Fibroblast of skin of scalp (primary cell): ENCODE results near the gene YIPF1. TPM values are rescaled to one million over a fixed set of nuclear protein-coding genes. Genes with fewer than 3 reads are reported as not detected.

Experiments used
- DNase-seq: peaks from one replicate; pipeline ENCODE4 v3.0.0-alpha.2; 2013
- polyA plus RNA-seq, 2 experiments: library from polyadenylated mRNA; unstranded; fragments of 120-200 nt; gene quantifications; one replicate each; pipeline ENCODE4 v1.2.1, GENCODE V29; 2013; ENCODE audit not compliant: insufficient read length in 2 of 2

Gene YIPF1
- 21.0 TPM for polyA plus RNA-seq (2013, experiment 1 of 2; ENCODE audit: insufficient read length)
- 23.2 TPM for polyA plus RNA-seq (2013, experiment 2 of 2; ENCODE audit: insufficient read length)

DNA sequence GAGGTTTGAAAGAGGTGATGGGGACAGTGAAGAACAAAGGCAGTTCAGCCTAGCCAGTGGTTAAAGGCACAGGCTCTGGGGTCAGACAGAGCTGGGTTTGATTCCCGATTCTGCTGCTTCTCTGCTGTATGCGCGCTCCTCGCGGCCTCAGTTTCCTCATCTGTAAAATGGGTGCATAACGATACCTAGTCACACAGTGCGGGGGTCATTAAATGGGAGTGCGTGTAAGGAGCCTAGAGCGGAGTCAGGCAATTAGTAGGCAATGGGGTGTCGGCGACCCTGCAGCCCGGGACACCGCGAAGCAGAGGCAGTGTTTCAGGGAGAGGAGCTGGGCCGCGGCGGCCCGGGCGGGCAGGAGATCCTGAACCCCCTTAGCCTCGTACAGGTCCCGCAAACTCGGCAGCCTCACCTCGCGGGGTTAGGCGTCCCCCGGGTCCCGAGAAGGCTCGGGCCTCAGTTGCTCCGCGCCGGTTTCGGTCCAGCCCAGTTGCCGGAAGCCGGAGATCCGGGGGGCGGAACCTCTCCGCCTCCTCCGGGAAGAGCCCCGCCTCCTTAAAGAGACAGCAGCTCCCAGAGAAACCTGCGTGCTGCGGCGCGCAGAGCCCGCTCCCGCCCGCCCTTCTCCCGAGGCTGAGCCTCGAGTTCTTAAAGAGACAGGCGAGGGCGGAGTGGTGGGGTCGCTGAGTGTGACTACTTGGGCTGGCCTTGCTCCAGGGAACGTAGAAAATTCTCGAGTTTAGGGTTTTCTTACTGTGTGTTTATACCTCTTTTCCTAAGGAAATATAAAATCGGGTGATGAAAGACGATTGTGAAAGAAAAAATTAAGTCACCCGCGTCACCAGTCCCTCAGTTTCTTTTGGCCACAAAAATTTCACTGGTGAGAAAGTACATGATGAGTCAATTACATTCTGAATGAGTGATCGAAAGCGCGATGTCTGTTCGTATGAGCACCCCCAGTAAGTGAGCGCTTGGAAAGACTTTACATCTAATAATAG lies at the start of gene YIPF1:
Gene YIPF1 (minus strand): TSS at position 494 of the 995 bp plus-strand sequence. CDS start 860 bp downstream, outside the sequence.
- DNase-seq, result peak; percentile 88

DNA sequence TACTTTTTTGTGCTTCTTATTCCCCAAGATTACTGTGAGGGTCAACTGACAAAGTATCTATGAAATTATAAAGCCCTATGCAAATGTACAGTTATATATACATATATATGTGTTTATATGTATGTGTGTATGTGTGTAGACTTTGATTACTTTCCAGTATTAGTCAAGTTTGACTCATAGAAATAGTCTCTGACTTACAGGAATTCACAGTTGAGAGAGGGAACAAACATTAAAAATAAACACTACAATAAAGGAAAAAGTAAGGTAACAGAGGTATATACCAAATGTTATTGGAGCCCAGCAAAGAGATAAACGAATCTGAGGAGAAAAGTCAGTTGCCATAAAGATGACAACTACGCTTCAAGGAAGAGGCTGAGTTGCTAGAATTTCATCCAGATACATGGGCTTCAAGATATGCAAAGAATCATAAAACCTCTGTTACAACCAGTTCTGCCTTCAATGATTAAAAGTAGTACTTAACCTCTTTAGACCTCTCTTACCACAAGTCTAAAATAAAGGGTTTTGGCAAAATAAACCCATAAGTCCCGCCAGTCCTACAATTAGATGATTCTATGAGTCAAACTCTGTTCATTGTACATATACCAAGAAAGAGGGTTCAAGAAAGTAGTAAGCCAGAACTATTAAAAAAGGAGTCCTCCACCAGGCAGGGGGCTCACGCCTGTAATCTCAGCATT lies 48.7 kb upstream of the YIPF1 start:
- no peak for DNase-seq

DNA sequence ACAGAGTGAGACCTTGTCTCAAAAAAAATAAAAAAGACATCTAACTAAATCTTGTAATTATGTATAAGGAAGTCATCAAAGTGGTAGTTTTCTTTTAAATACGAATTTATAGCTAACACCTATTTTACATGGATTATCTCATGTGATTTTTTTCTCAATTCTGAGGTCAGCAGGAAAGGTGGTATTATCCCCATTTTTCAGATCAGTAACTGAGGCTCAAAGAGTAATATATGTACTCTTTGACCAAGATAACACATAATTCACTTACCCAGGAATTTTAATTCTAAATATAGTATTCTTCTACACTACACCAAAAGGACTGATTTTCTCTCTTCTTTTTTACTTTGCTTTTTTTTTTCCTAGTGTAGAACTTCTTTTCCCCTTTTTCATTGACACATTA lies 46.8 kb upstream of the YIPF1 start:
- no peak for DNase-seq

DNA sequence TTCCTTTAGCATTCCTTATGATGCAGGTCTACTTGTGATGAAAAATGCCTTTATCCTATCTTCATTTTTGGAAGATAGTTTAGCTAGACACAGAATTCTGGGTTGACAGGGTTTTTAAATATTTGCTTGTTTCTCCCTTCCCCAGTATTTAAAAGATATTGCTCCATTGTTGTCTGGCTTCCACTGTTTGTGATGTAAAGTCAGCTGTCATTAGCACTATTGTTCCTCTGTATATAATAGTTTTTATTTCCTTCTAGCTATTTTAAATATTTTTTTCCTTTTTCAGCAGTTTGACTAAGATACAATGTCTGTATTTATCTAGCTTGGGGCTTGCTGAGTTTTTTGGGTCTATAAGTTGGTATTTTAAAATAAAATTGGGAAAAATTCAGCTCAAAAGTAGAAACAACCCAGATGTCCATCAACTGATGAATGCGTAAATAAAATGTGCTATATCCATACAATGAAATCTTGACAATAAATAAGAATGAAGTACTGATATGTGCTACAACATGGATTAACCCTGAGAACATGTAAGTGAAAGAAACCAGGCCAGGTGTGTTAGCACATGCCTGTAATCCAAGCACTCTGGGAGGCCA lies 44.7 kb upstream of the YIPF1 start:
- DNase-seq, result no peak

DNA sequence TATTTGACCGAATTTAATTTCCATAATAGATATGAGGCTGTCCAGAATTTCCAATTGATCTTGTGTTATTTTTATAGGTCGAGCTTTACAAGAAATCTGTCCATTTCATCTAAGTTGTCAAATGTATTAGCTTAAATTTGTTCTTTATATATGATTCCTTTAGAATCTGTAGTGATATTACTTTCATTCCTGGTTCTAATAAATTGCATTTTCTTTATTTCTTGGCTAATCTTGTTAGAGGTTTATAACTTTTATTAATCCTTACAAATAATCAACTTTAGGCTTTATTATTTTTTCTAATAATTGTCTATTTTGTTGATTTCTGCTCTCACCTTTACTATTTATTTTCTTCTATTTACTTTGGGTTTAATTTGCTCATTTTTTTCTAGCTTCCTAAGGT lies 41.9 kb upstream of the YIPF1 start:
- DNase-seq, result no peak

DNA sequence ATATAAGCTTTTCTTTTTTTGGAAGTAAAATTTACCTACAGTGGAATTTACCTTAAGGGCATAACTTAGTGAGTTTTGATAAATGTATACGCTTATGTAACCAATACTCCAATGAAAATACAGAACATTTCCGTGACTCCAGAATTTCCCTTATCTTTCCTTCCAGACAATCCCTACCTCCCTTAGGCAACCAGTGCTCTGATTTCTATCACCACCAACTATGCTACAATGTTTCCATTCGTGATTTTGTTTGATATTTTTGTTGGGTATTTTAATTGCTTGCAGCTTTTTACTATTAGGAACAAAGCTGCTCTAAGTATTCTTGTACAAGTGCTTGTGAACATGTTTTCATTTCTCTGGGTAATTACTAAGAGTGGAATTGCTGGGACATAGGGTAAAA lies 41.3 kb upstream of the YIPF1 start:
- no peak for DNase-seq

DNA sequence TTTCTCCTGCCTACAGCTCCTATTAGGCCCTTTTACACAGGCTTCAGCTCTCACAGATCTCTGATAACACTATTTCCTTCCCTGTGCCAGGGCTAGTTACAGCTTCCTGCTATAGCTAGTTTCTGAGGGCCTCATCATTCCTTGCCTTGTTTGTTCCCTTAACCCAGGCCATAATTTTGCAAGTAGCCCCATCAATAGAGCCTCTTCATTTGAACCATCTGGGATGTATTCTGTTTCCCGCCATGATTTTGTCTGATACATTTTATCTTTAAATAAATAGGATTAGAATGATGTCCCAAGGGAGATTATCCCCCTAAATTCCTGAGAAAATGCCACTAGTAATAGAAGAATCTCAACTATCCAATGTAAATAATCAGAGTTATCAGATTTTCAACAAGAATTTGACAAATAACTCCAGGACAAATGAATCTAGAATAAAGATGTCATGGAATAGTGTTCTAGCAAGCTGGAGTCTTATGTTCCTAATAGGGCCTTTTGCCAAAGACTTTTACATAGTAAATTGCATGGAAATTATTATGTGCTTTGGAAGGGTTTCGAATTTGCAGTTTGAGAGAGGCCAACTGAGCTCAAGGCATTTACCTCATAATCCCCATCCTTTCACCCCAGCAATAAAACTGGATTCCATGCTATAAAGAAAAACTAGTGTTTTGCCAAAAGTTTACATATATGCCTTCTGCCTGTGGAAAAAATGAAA lies 39.8 kb upstream of the YIPF1 start:
- DNase-seq, result peak; percentile 62

DNA sequence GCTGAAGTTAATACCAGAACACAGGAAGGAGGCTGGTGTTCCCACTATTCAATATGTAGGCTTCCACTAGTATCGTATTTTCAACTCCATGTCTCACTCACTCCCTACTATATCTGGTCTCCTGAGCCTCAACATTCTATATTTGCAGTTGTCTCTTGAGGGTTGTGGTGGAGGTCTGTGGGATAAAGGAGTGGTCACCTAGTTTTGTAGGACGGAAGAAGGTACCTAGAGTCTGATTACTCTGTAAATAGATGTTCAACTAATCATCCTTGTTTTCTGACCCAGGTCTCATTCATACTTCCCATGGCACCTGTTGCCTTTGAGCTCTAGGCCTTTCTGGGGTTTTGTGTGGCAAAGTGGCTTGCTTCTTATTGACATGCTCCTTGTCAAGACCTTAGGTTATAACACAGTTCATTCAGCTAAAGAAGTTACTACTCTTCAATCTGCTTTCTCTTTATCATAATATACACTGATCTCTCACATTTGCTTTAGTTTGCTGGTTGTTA lies 37.8 kb upstream of the YIPF1 start:
- no peak for DNase-seq

DNA sequence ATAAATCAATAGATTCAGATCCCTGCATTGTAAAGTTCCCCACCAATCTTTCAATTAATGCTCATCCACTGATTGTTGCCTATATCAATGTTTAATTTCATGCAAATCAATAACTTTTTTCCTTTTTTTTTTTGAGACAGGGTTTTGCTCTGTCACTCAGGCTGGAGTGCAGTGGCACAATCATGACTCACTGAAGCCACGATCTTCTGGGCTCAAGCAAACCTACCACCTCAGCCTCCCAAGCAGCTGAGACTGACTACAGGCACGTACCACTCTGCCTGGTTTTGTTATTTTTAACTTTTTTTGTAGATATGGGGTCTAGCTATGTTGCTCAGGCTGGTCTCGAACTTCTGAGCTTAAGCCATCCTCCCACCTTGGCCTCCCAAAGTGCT lies 30.1 kb upstream of the YIPF1 start:
- peak; percentile 23 for DNase-seq

DNA sequence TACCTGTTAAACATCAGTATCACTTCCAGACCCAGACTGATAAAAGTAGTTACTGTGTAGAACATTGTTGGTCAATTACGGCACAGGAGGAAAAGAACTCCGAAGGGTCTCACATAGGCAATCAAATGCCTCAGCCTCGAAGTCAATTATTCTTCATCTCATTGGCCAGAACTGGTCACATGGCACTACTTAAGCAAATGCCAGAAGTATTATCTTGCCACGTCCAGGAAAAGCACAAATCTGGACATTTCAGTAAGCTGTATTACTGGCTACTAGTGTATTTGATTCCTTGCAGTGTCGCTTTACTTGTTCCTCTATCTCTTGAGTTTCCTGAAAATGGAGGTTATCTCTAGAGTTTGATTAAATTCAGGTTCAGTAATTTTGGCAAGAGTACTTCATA lies 28.7 kb upstream of the YIPF1 start:
- DNase-seq, result no peak

DNA sequence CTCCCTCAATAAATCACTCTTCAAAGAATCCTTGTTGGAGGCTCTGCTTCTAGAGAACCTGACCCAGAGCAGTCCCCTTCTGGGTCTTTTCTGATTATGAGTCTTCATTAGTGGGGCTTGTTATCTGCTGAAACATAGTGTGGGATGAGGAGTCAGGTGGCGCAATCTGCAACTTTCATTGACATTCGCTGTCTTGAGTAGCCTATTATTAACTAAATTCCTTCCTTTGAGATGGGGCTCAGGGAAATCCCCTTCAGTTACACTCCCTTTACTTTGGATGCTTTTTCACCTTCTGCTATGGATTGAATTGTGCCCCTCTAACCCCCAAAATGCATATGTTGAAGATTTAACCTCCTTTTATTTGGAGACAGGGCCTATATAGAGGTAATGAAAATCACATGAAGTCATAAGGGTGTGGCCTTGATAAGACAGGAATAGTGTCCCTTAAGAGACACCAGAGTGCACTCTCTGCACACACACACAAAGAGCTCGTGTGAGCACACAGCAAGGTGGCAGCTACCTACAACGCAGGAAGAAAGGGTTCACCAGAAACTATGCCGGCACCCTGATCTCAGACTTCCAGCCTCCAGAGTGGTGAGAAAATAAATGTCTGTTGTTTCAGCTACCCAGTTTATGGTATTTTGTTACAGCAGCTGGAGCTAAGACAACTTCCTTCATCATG lies 23.9 kb upstream of the YIPF1 start:
- no peak for DNase-seq

DNA sequence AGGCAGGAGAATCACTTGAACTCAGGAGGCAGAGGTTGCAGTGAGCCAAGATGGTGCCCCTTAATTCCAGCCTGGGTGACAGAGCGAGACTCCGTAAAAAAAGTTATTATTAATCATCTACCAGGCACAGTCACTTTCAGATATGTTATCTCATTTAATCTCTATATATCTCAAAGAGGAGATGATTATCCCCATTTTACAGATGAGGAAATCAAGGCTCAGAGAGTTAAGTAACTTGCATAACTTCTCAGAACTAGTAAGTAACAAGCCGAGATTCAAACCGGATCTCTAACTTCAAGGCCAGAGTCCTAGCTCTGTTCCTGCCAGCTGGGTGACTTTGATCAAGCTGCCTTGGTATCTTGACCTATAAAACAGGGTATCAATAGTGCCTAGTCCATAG lies 21.8 kb upstream of the YIPF1 start:
- no peak for DNase-seq

DNA sequence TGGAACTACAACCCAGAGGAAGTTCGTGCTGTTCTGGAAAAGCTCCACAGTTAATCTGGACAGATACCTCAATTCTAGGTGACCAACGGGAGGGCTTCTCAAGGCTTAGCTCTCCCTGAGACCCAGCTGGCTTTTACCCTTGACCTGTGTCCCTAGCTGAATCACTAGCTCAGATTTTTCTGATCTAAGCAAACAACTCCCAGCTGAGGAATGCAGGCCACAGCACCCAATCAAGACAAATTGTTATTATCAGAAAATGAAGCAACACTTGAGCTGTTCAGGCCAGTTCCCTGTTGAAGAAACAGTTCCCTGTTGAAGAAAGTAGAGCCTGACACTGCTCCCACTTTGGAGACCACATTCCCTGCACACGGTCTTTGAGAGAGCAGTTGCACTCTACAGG lies 20.3 kb upstream of the YIPF1 start:
- DNase-seq, result no peak

DNA sequence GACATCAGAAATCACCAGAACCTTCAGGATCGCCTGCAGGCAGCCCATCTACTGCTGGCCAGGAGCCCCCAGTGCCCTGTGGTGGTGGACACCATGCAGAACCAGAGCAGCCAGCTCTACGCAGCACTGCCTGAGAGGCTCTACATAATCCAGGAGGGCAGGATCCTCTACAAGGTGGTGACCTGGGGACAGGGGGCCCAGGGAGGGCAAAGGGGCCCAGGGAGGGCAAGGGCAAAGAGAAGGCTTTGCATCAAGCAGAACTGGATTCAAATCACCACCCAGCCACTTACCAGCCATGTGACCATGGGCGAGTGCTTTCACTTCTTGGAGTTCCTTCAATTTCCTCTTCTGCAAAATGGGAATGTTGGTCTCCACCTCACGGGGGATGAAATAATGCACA lies 16.5 kb upstream of the YIPF1 start:
- DNase-seq, result no peak

DNA sequence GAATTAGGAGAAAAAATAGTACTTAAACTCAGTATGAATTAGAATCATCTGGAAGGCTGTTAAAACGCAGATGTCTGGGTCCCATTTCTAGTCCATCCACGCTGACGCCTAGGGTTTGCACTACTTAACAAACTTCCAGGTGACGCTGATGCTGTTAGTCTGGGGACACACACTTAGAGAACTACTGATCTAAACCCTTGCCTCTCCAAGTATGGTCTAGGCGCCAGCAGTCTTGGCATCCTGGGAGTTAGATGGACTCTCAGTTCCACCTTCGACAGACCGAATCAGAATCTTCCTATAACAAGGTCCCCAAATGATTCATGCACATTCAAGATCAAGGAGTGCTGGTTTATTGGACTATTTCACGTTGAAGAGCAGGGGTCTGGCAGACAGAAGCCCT lies 15.9 kb upstream of the YIPF1 start:
- no peak for DNase-seq

DNA sequence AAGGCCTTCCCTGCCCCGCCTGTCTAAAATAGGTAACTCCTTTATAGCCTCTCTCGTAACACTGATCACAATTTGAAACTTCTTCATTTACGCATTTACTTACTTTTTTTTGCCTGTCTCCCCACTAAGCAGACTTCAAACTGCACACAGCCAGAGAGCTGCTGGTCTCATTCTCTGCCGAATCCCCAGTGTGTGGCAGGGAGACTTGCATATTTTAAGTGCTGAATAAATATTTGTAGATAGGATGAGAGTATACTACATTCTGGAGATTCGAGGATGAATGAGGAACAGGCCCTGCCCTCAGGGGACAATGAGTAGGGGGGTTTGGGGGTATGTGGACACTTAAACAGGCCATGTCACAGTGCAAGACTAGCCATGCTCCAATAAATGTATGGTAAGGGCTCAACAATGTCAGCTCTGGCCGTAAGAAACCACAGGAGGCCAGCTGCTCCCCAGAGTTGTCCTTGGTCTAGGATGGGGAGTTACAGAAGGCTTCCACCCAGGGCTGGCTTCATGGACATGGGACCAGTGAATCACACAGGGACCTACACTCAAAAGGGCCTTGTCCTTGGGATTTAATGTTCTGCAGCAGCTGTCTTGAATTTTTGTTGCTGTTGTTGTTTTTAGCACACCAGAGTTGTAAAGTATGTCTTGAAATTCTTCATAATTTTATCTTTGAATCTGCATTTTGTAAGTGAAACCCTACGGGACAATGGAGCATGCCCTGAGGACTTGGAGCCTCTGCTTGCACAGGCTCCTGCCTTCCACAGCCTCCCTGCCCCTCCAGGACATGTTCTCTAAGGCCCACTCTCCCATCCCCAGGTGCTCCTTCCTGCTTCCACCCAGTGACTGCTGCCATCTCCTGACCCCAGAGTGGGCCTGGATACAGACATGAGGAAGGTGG lies 12.9 kb upstream of the YIPF1 start:
- DNase-seq, result no peak

DNA sequence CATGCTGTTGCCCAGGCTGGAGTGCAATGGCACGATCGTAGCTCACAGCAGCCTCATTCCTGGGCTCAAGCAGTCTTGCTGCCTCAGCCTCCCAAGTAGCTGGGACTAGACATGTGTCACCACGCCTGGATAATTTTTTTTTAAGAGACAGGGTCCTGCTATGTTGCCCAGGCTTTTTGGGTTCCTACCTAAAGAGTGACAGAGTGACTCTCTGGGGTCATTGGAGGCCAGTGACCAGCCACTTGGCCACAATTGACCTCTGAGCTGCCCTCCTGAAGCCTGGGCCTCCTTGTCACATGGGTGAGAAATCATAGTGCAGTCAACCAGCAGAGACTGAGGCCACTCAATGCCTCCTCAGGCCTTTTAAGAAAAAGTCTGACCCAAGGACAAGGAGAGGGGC lies 10.1 kb upstream of the YIPF1 start:
- DNase-seq, result no peak

DNA sequence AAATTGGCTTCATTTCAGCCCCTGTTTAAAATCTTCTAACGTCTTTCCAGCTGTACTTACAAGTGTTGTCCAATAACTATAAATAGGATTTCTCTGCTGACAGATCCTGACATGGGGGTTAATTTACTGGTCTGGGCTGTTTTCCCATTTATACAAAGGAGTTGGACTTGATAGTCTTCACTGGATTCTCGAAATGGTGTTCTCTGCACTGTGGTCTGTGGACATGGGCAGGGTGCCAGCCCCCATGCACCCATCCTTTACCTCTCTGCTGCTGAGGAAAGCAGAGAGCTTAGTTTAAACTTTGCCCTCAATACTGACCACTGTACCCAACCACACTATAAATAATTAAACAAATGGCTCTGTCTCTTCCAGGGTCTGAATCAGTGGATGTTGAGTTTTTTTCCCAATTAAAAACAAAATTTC lies 9.6 kb upstream of the YIPF1 start:
- peak; percentile 49 for DNase-seq

DNA sequence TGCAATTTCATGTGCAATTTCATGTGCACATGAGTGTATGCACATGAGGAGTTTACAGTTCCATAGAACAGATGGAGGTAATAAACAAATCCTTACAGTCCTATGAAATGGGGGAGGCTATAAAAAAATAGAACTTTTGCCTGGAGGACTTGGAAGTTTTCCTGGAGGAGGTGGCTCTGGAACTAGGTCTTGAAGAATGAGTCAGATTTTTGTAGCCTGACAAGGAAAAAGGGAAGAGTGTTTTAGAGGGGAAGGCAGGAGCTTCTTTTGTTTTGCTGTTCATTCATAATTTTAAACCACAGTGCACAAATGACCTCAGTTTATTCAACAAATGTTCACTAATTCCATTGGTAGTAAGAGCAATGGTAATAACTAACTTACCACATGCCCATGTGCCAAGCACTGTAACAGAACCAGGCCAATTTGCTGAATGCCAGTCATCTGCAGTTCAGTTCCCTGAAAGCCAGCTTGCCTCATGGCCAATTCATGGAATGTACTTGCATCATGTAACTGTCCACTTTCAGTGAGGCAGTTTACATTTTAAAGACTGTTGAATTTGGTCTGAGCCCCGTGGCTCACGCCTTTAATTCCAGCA lies 7.1 kb upstream of the YIPF1 start:
- peak; percentile 81 for DNase-seq

DNA sequence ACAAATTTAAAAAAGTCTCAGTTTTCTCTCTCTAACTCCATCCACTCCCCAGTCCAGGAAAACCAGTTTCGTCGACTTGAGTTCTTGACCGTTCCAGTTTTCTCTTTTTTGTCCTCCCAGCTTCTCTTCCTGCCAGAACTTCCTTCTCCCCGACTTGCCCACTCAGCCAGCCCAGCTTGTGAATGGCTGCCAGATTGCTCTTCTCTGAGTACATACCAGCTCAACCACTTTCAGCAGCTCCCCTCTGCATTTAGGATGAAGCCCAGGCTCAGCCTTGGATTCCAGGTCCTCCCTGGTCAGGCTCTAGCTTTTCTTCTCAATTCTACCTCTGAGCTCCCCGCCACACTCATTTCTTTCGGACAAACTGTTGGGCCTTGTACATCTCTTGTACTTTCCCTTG lies 5.8 kb upstream of the YIPF1 start:
- DNase-seq, result no peak
